ENCODE measurements around the gene SUSD3.
A peak's percentile ranks its signal among the peaks of the same experiment; 100 is the strongest.

SUSD3 gene

GRCh38 chr9:93132946-93133680, 74.6 kb downstream of the SUSD3 start:
- no peak for TF ChIP-seq CTCF (IDR thresholded peaks at IDR 0.05; ENCODE audit: low read depth, low read length)
- Histone ChIP-seq H3K36me3 (no peaks in the 10 kb centered on the region), H3K27me3 (ENCODE audit: insufficient read depth, low read depth, severe bottlenecking) (no peaks in the 10 kb centered on the region), H3K9me3 (ENCODE audit: severe bottlenecking) (no peaks in the 10 kb centered on the region), H3K27ac (peak overlapping the region; percentile 78), H3K4me3 (ENCODE audit: low read depth, low read length) (peak overlapping the region; percentile 81)
- DNase-seq: no peak

- Histone ChIP-seq H3K27ac (peak overlapping the region; percentile 78), H3K9me3 (ENCODE audit: severe bottlenecking) (peaks cover 3% of the 10 kb centered on the region), H3K36me3 (no peaks in the 10 kb centered on the region), H3K27me3 (ENCODE audit: insufficient read depth, low read depth, severe bottlenecking) (no peaks in the 10 kb centered on the region), H3K4me3 (ENCODE audit: low read depth, low read length) (peak overlapping the region; percentile 81)
- no peak for TF ChIP-seq CTCF (IDR thresholded peaks at IDR 0.05; ENCODE audit: low read depth, low read length)
- peak; percentile 59 for DNase-seq
These were observed 75.1 kb downstream of the SUSD3 start for GRCh38 chr9:93133681-93134014.

- no peak for TF ChIP-seq CTCF (IDR thresholded peaks at IDR 0.05; ENCODE audit: low read depth, low read length)
- Histone ChIP-seq H3K27me3 (ENCODE audit: insufficient read depth, low read depth, severe bottlenecking) (no peaks in the 10 kb centered on the region), H3K27ac (peak within 1 kb of the TSS; percentile 78), H3K4me3 (ENCODE audit: low read depth, low read length) (peak within 1 kb of the TSS; percentile 81), H3K36me3 (no peaks in the 10 kb centered on the region), H3K9me3 (ENCODE audit: severe bottlenecking) (peaks cover 3% of the 10 kb centered on the region)
- DNase-seq: peak; percentile 65
These were observed 75.7 kb downstream of the SUSD3 start, which contains the start of gene NINJ1 for GRCh38 chr9:93134015-93134739. TSS of gene NINJ1 (minus strand) at chr9:93134251. CDS start at chr9:93134217, 34 bp downstream.

All from WERI-Rb-1 (cell line).